Measurements from ENCODE around the gene PATJ.
A peak's percentile ranks its signal among the peaks of the same experiment; 100 is the strongest.

The PATJ gene

GRCh38 chr1:62062087-62062486 lies 319.8 kb downstream of the PATJ start:
- no peak overlapping the region for H3K27ac ChIP-seq
- no peak for TF ChIP-seq CTCF (conservative IDR thresholded peaks at IDR 0.05)

- no peak for TF ChIP-seq CTCF (conservative IDR thresholded peaks at IDR 0.05)
- no peak overlapping the region for H3K27ac ChIP-seq
Observed at GRCh38 chr1:62064829-62065407, 322.6 kb downstream of the PATJ start.

GRCh38 chr1:62066713-62067112 lies 324.4 kb downstream of the PATJ start:
- H3K27ac ChIP-seq = no peak overlapping the region
- no peak for TF ChIP-seq CTCF (conservative IDR thresholded peaks at IDR 0.05)

GRCh38 chr1:62068416-62068843 lies 326.1 kb downstream of the PATJ start:
- TF ChIP-seq CTCF (conservative IDR thresholded peaks at IDR 0.05) = no peak

GRCh38 chr1:62068978-62069377 lies 326.7 kb downstream of the PATJ start:
- no peak for TF ChIP-seq CTCF (conservative IDR thresholded peaks at IDR 0.05)
- H3K27ac ChIP-seq = no peak overlapping the region

More at GRCh38 chr1:62068416-62068843, 326.1 kb downstream of the PATJ start:
- no peak overlapping the region for H3K27ac ChIP-seq

GRCh38 chr1:62070384-62071011 lies 328.2 kb downstream of the PATJ start:
- peak; percentile 70 for TF ChIP-seq CTCF (conservative IDR thresholded peaks at IDR 0.05)
- H3K27ac ChIP-seq = no peak overlapping the region

GRCh38 chr1:62071695-62072094 lies 329.4 kb downstream of the PATJ start:
- no peak overlapping the region for H3K27ac ChIP-seq
- no peak for TF ChIP-seq CTCF (conservative IDR thresholded peaks at IDR 0.05)

All from VCaP (cell line).